AG10803 (cell line): ENCODE data around the gene HSPE1.
"Not testable (repeated sequence)": the region's sequence is repeated elsewhere in the genome, so short reads cannot be mapped to it uniquely, and the experiment has no call there.

Experiments used
- DNase-seq: peaks from one replicate; pipeline ENCODE4 v3.0.0; 2010; ENCODE audit warnings: low read depth
- H3K4me3 ChIP-seq: 2 replicates; pipeline ENCODE4 v1.5.1; 2011; ENCODE audit warnings: mild to moderate bottlenecking, low read length, control low read depth
- CTCF ChIP-seq: conservative IDR thresholded peaks from 2 replicates; pipeline ENCODE4 v1.5.1; 2011; ENCODE audit warnings: mild to moderate bottlenecking, low read length, control low read depth, inconsistent platforms

HSPE1 gene

GRCh38 chr2:197499594-197500502, at the start of gene HSPE1, which contains the start of gene HSPD1:
TSS of gene HSPE1 (plus strand) at chr2:197500379. CDS start at chr2:197500437, 58 bp downstream.
TSS of gene HSPD1 (minus strand) at chr2:197499840. CDS start at chr2:197498848, 992 bp downstream.
- peak; percentile 99 for DNase-seq
- TF ChIP-seq CTCF: no peak
- H3K4me3 ChIP-seq: peak within 1 kb of the TSS; percentile 84

DNA sequence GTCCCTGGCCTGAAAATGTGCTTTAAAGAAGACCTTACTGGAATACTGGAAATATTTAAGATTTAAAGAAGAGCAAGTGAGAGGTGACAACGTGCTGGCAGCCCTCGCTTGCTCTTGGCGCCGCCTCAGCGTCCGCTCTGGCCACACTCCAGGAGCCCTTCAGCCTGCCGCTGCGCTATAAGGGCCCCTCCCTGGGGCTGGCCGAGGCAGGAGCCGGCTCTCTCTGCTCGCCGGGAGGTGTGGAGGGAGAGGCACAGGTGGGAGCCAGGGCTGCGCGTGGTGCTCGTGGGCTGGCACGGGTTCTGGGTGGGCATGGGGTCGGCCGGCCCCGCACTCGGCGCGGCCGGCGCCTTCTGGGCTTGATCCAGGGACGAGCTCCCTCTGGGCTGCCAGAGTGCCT, 49.7 kb upstream of the HSPE1 start:
- no peak overlapping the region for H3K4me3 ChIP-seq
- no peak for DNase-seq
- TF ChIP-seq CTCF: no peak

DNA sequence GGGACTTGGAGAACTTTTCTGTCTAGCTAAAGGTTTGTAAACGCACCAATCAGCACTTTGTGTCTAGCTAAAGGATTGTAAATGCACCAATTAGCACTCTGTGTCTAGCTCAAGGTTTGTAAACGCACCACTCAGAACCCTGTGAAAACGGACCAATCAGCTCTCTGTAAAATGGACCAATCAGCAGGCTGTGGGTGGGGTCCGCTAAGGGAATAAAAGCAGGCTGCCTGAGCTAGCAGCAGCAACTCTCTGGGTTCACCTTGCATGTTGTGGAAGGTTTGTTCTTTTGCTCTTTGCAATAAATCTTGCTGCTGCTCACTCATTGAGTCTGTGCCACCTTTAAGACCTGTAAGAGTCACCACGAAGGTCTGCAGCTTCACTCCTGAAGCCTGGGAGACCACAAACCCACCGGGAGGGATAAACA, 49.2 kb upstream of the HSPE1 start:
- not testable (repeated sequence) for H3K4me3 ChIP-seq, DNase-seq

DNA sequence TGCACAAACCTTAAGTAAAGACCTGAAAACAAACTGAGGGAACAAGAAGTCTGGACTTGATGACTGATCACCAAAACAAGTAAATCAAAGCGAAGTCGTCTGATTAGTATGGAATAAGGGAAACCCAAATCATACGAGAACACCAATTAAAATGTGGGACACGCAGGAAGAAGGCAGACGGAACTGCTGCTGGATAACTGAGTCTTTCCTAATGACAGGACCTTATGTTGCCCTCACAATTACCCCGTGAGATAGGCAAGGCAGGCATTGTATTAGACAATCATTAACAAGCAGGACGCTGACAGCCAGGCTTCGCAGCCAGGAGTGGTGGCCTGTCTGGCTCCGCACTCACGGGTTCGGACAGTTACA, 47.4 kb upstream of the HSPE1 start:
- TF ChIP-seq CTCF: no peak
- H3K4me3 ChIP-seq: peak overlapping the region; percentile 87
- DNase-seq: no peak

GRCh38 chr2:197453123-197453913, 46.9 kb upstream of the HSPE1 start, which contains the start of gene COQ10B:
TSS of gene COQ10B (plus strand) at chr2:197453552. CDS start at chr2:197453561, 9 bp downstream.
- peak; percentile 28; the same call in 1 of the 2 replicates for TF ChIP-seq CTCF
- peak; percentile 100 for DNase-seq
- H3K4me3 ChIP-seq: peak within 1 kb of the TSS; percentile 98

GRCh38 chr2:197453914-197454398, 46.2 kb upstream of the HSPE1 start:
- peak overlapping the region; percentile 98 for H3K4me3 ChIP-seq
- no peak for TF ChIP-seq CTCF
- DNase-seq: peak; percentile 94

GRCh38 chr2:197454923-197455322, 45.3 kb upstream of the HSPE1 start:
- no peak for DNase-seq
- peak overlapping the region; percentile 98 for H3K4me3 ChIP-seq
- no peak for TF ChIP-seq CTCF
